ENCODE results near the gene FNDC3A. TPM values are rescaled to one million over a fixed set of nuclear protein-coding genes. Genes with fewer than 3 reads are reported as not detected.
"Not testable (repeated sequence)": the region's sequence is repeated elsewhere in the genome, so short reads cannot be mapped to it uniquely, and the experiment has no call there.

Gene FNDC3A
- total RNA-seq, 3 donors from 2014 or later (not counting 1 experiment from before 2014, with no cell fraction given) = 38.3 to 46.0 (median 41.5) TPM

DNA sequence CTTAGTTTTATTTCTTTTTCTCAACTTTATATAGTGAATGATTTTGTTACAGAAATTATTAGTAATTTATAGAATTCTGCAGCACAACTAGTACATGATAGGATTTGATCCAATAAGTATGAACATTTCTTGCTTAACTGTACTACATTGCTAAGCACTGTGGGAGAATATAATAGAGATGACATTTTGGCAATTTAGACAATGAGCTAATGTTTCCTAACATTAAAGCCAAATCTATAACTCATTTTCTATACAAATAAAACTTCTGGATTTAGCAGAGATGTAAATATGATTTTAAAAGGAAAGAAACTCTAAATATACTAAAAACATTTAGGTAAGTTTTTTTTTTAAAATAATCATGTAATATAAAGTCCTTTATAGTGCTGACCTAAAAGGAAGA, 87.3 kb downstream of the FNDC3A start:
- ATAC-seq = no peak
- TF ChIP-seq, protein P1, sequence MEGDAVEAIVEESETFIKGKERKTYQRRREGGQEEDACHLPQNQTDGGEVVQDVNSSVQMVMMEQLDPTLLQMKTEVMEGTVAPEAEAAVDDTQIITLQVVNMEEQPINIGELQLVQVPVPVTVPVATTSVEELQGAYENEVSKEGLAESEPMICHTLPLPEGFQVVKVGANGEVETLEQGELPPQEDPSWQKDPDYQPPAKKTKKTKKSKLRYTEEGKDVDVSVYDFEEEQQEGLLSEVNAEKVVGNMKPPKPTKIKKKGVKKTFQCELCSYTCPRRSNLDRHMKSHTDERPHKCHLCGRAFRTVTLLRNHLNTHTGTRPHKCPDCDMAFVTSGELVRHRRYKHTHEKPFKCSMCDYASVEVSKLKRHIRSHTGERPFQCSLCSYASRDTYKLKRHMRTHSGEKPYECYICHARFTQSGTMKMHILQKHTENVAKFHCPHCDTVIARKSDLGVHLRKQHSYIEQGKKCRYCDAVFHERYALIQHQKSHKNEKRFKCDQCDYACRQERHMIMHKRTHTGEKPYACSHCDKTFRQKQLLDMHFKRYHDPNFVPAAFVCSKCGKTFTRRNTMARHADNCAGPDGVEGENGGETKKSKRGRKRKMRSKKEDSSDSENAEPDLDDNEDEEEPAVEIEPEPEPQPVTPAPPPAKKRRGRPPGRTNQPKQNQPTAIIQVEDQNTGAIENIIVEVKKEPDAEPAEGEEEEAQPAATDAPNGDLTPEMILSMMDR (IDR thresholded peaks at IDR 0.05) = no peak
- Mint-ChIP-seq H3K4me1 (peaks cover 19 to 28% of the 10 kb centered on the region in 2 donors), H3K27me3 (ENCODE audit: low read depth in 2 of 2) (no peaks in the 10 kb centered on the region), H3K4me3 (no peak overlapping the region), H3K36me3 (no peaks in the 10 kb centered on the region), H3K27ac (no peak overlapping the region), H3K9me3 (no peaks in the 10 kb centered on the region)
- H3K9me3 ChIP-seq (ENCODE audit: control insufficient read depth, insufficient read depth, low read length) = no peaks in the 10 kb centered on the region
- H3K4me3 ChIP-seq (ENCODE audit: low read length) = no peak overlapping the region
- no peak overlapping the region for H3K27ac ChIP-seq (ENCODE audit: low read length)
- no peaks in the 10 kb centered on the region for H3K4me1 ChIP-seq (ENCODE audit: control insufficient read depth, insufficient read depth, low read length)
- no peaks in the 10 kb centered on the region for H3K36me3 ChIP-seq (ENCODE audit: control insufficient read depth, insufficient read depth, low read length)
- no peaks in the 10 kb centered on the region for H3K27me3 ChIP-seq (ENCODE audit: control insufficient read depth, insufficient read depth, low read length)
- intact Hi-C loops (cut with micrococcal nuclease) = no loop called here
- no peak for DNase-seq

DNA sequence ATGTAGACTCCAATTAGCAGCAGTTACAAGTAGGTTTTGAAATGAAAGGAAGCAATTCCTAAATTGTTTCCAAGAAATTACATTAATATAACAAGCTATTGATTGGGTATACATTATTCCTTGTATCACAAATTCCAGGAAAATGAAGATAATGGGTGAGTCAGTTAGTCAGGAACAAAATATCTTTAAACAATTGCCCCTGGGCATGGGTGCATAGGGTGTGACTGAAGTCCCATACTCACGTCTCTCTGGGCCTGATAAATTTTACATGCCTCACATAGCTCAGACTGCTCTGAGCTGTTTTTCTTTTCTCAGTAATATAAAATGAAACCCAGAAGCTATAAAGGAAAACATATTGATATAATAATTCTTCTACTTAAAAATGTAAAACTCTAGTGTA, 87.8 kb downstream of the FNDC3A start:
- no peak overlapping the region for H3K27ac Mint-ChIP-seq
- H3K36me3 ChIP-seq (ENCODE audit: control insufficient read depth, insufficient read depth, low read length) = no peaks in the 10 kb centered on the region
- no peaks in the 10 kb centered on the region for H3K9me3 ChIP-seq (ENCODE audit: control insufficient read depth, insufficient read depth, low read length)
- no peaks in the 10 kb centered on the region for H3K4me1 ChIP-seq (ENCODE audit: control insufficient read depth, insufficient read depth, low read length)
- WGBS (ENCODE audit: insufficient coverage) = no CpG with 5 or more reads among the region's 1 CpG
- H3K27ac ChIP-seq (ENCODE audit: low read length) = no peak overlapping the region
- intact Hi-C loops (cut with micrococcal nuclease) = no loop called here
- ATAC-seq (no peak), DNase-seq (no peak)
- H3K36me3 Mint-ChIP-seq = no peaks in the 10 kb centered on the region
- no peaks in the 10 kb centered on the region for H3K9me3 Mint-ChIP-seq
- TF ChIP-seq, protein P1 (IDR thresholded peaks at IDR 0.05) = no peak
- peaks cover 19 to 28% of the 10 kb centered on the region in 2 donors for H3K4me1 Mint-ChIP-seq
- no peak overlapping the region for H3K4me3 ChIP-seq (ENCODE audit: low read length)
- H3K27me3 Mint-ChIP-seq (ENCODE audit: low read depth in 2 of 2) = no peaks in the 10 kb centered on the region
- no peak overlapping the region for H3K4me3 Mint-ChIP-seq
- no peaks in the 10 kb centered on the region for H3K27me3 ChIP-seq (ENCODE audit: control insufficient read depth, insufficient read depth, low read length)

DNA sequence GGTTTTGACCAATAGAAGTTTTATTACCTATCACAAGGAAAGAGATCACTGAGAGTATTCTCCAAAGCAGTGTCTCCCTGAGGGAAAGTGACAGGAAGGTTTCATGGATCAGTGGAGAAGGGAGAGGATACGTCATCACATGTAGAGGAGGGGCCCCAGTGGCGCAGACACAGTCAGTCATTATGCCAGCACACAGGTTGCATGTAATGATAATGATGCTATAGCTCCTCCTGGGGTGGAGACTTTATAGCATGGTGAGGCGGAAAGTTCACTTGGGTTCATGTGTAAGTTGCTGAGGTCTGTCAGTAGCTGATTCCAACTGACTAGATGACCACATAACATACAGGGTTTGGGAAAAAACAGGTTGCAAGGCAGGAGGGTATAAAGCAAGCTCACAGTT, 88.8 kb downstream of the FNDC3A start:
- Histone ChIP-seq H3K4me3 (ENCODE audit: low read length) (no peak overlapping the region), H3K36me3 (ENCODE audit: control insufficient read depth, insufficient read depth, low read length) (no peaks in the 10 kb centered on the region), H3K4me1 (ENCODE audit: control insufficient read depth, insufficient read depth, low read length) (no peaks in the 10 kb centered on the region), H3K27me3 (ENCODE audit: control insufficient read depth, insufficient read depth, low read length) (no peaks in the 10 kb centered on the region), H3K27ac (ENCODE audit: low read length) (no peak overlapping the region), H3K9me3 (ENCODE audit: control insufficient read depth, insufficient read depth, low read length) (no peaks in the 10 kb centered on the region)
- WGBS (ENCODE audit: insufficient coverage) = 98% methylated on average over 3 of the region's 3 CpGs
- Mint-ChIP-seq H3K27ac (no peak overlapping the region), H3K9me3 (no peaks in the 10 kb centered on the region), H3K4me1 (peaks cover 19 to 24% of the 10 kb centered on the region in 2 donors), H3K27me3 (ENCODE audit: low read depth in 2 of 2) (no peaks in the 10 kb centered on the region), H3K4me3 (no peak overlapping the region), H3K36me3 (no peaks in the 10 kb centered on the region)
- DNase-seq (no peak), ATAC-seq (no peak)
- TF ChIP-seq, protein P1 (IDR thresholded peaks at IDR 0.05) = no peak
- intact Hi-C loops (cut with micrococcal nuclease) = no loop called here

DNA sequence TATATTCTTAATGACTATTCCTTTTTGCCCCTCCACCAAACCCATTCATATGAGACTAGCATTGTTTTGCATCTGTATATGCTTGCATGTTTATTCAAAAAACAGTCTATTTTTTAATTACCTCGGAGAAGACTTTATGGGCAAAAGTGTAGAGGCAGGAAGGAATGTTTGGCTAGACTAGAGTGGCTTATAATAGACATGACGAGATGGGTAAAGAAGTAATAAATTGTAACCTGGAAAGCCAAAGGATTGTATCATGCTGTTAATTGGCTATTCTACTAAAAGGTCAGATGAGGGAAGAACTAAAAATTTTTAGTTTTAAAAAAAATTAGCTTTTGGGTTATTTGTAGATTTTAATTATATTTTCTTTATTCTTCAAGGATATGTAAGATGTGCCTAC, 91.1 kb downstream of the FNDC3A start:
- Histone ChIP-seq H3K4me1 (ENCODE audit: control insufficient read depth, insufficient read depth, low read length) (no peaks in the 10 kb centered on the region), H3K9me3 (ENCODE audit: control insufficient read depth, insufficient read depth, low read length) (no peaks in the 10 kb centered on the region), H3K27me3 (ENCODE audit: control insufficient read depth, insufficient read depth, low read length) (no peaks in the 10 kb centered on the region), H3K27ac (ENCODE audit: low read length) (no peak overlapping the region), H3K36me3 (ENCODE audit: control insufficient read depth, insufficient read depth, low read length) (no peaks in the 10 kb centered on the region), H3K4me3 (ENCODE audit: low read length) (no peak overlapping the region)
- Mint-ChIP-seq H3K27ac (no peak overlapping the region), H3K4me3 (no peak overlapping the region), H3K27me3 (ENCODE audit: low read depth in 2 of 2) (no peaks in the 10 kb centered on the region), H3K9me3 (no peaks in the 10 kb centered on the region), H3K36me3 (no peaks in the 10 kb centered on the region), H3K4me1 (peaks cover 18 to 19% of the 10 kb centered on the region in 2 donors)
- DNase-seq (no peak), ATAC-seq (no peak)
- TF ChIP-seq, protein P1 (IDR thresholded peaks at IDR 0.05) = no peak
- WGBS (ENCODE audit: insufficient coverage) = 100% methylated on average over 2 of the region's 2 CpGs
- intact Hi-C loops (cut with micrococcal nuclease) = no loop called here

DNA sequence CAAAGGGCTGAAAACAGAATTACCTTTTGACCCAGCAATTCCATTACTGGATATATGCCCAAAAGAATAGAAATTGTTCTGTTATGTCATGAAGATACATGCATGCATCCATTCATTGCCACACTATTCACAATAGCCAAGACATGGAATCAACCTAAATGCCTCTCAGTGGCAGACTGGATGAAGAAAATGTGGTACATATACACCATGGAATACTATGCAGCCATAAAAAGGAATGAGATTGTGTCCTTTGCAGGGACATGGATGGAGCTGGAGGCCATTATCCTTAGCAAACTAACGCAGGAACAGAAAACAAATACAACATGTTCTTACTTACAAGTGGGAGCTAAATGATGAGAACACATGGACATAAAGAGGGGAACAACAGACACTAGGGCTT, 92.8 kb downstream of the FNDC3A start:
- H3K9me3 Mint-ChIP-seq; H3K4me3 Mint-ChIP-seq; H3K27ac ChIP-seq (ENCODE audit: low read length); intact Hi-C loops (cut with micrococcal nuclease); H3K4me1 ChIP-seq (ENCODE audit: control insufficient read depth, insufficient read depth, low read length); H3K27ac Mint-ChIP-seq; H3K27me3 ChIP-seq (ENCODE audit: control insufficient read depth, insufficient read depth, low read length); H3K36me3 Mint-ChIP-seq; H3K4me3 ChIP-seq (ENCODE audit: low read length); H3K9me3 ChIP-seq (ENCODE audit: control insufficient read depth, insufficient read depth, low read length); H3K27me3 Mint-ChIP-seq (ENCODE audit: low read depth in 2 of 2); DNase-seq; ATAC-seq; H3K36me3 ChIP-seq (ENCODE audit: control insufficient read depth, insufficient read depth, low read length): not testable (repeated sequence)
- 100% methylated on average over 1 of the region's 1 CpG for WGBS (ENCODE audit: insufficient coverage)
- peaks cover 9 to 11% of the 10 kb centered on the region in 2 donors for H3K4me1 Mint-ChIP-seq

DNA sequence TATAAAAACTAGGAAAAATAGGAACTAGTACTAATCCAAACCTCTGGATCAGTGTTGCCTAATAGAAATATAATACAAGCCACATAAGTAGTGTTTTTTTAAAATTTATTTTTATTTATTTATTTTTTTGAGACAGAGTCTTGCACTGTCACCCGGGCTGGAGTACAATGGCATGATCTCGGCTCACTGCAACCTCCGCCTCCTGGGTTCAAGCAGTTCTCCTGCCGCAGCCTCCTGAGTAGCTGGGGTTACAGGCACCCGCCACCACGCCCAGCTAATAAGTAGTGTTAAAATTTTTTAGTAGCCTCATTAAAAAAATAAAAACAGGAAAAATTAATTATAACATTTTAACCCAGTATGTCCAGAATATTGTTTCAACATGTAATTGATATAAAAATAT, 94.3 kb downstream of the FNDC3A start:
- 100% methylated on average over 4 of the region's 6 CpGs for WGBS (ENCODE audit: insufficient coverage)
- not testable (repeated sequence) for H3K27ac ChIP-seq (ENCODE audit: low read length)

More for the DNA sequence above, 94.3 kb downstream of the FNDC3A start:
- H3K36me3 ChIP-seq (ENCODE audit: control insufficient read depth, insufficient read depth, low read length); H3K4me1 Mint-ChIP-seq; H3K9me3 ChIP-seq (ENCODE audit: control insufficient read depth, insufficient read depth, low read length); H3K4me3 Mint-ChIP-seq; H3K27me3 ChIP-seq (ENCODE audit: control insufficient read depth, insufficient read depth, low read length); ATAC-seq; H3K9me3 Mint-ChIP-seq; intact Hi-C loops (cut with micrococcal nuclease); H3K27me3 Mint-ChIP-seq (ENCODE audit: low read depth in 2 of 2); DNase-seq; H3K27ac Mint-ChIP-seq; H3K4me3 ChIP-seq (ENCODE audit: low read length); H3K4me1 ChIP-seq (ENCODE audit: control insufficient read depth, insufficient read depth, low read length); H3K36me3 Mint-ChIP-seq: not testable (repeated sequence)

Measured in natural killer cell (primary cell).